ENCODE results near the gene PNPLA5. TPM values are rescaled to one million over a fixed set of nuclear protein-coding genes. Genes with fewer than 3 reads are reported as not detected.

Gene PNPLA5
- total RNA-seq, 4 donors from 2014 or later: not detected

- Histone ChIP-seq H3K36me3 (no peaks in the 10 kb centered on the region), H3K9me3 (no peaks in the 10 kb centered on the region), H3K4me1 (no peaks in the 10 kb centered on the region), H3K4me3 (no peak overlapping the region), H3K27me3 (peaks cover 0 to 15% (median 7%) of the 10 kb centered on the region in 3 donors), H3K27ac (no peak overlapping the region)
- DNase-seq (peak in 1 of 2 donors; percentile 3), ATAC-seq (no peak)
- intact Hi-C loops (cut with DNase I; ENCODE audit: low total_unique reads) (loop anchor here (10.0 kb wide), 1 partner anchor 498 kb away; no protein-coding TSS in a partner anchor), in situ Hi-C loops (cut with MboI; ENCODE audit: low sequenced_read_pairs in 4 of 4) (no loop called here)
- TF ChIP-seq CTCF (IDR thresholded peaks at IDR 0.05 in 4 of 5, conservative IDR thresholded peaks at IDR 0.05 in 1 of 5) (peak in 2 of 5 experiments; percentile 42 to 43), POLR2A (IDR thresholded peaks at IDR 0.05) (no peak)
Observed at GRCh38 chr22:43883012-43883661, 8.7 kb downstream of the PNPLA5 start.

- no peak for ATAC-seq
- H3K27ac ChIP-seq: no peak overlapping the region
- in situ Hi-C loops (cut with MboI; ENCODE audit: low sequenced_read_pairs in 4 of 4): no loop called here
- intact Hi-C loops (cut with DNase I; ENCODE audit: low total_unique reads): loop anchor here (10.0 kb wide), 1 partner anchor 497 kb away; no protein-coding TSS in a partner anchor
- H3K4me1 ChIP-seq: no peaks in the 10 kb centered on the region
- no peaks in the 10 kb centered on the region for H3K9me3 ChIP-seq
- H3K27me3 ChIP-seq: peaks cover 0 to 7% (median 6%) of the 10 kb centered on the region in 3 donors
- TF ChIP-seq POLR2A (IDR thresholded peaks at IDR 0.05) (no peak), CTCF (IDR thresholded peaks at IDR 0.05 in 4 of 5, conservative IDR thresholded peaks at IDR 0.05 in 1 of 5) (no peak)
- no peak overlapping the region for H3K4me3 ChIP-seq
- no peaks in the 10 kb centered on the region for H3K36me3 ChIP-seq
- DNase-seq: no peak
Observed at GRCh38 chr22:43882122-43882767, 9.6 kb downstream of the PNPLA5 start.

- intact Hi-C loops (cut with DNase I; ENCODE audit: low total_unique reads): loop anchor here (10.0 kb wide), 1 partner anchor 497 kb away; no protein-coding TSS in a partner anchor
- no peaks in the 10 kb centered on the region for H3K36me3 ChIP-seq
- in situ Hi-C loops (cut with MboI; ENCODE audit: low sequenced_read_pairs in 4 of 4): no loop called here
- TF ChIP-seq POLR2A (IDR thresholded peaks at IDR 0.05) (no peak), CTCF (IDR thresholded peaks at IDR 0.05 in 4 of 5, conservative IDR thresholded peaks at IDR 0.05 in 1 of 5) (no peak)
- H3K27me3 ChIP-seq: peaks cover 0 to 9% (median 4%) of the 10 kb centered on the region in 3 donors
- H3K9me3 ChIP-seq: no peaks in the 10 kb centered on the region
- H3K4me1 ChIP-seq: no peaks in the 10 kb centered on the region
- no peak overlapping the region for H3K27ac ChIP-seq
- no peak for ATAC-seq
- no peak for DNase-seq
- no peak overlapping the region for H3K4me3 ChIP-seq
Observed at GRCh38 chr22:43881091-43882061, 10.4 kb downstream of the PNPLA5 start.

- no peaks in the 10 kb centered on the region for H3K9me3 ChIP-seq
- no peak for ATAC-seq
- intact Hi-C loops (cut with DNase I; ENCODE audit: low total_unique reads) (loop anchor here (10.0 kb wide), 1 partner anchor 496 kb away; no protein-coding TSS in a partner anchor), in situ Hi-C loops (cut with MboI; ENCODE audit: low sequenced_read_pairs in 4 of 4) (no loop called here)
- H3K36me3 ChIP-seq: no peaks in the 10 kb centered on the region
- H3K4me1 ChIP-seq: no peaks in the 10 kb centered on the region
- no peak overlapping the region for H3K4me3 ChIP-seq
- H3K27ac ChIP-seq: no peak overlapping the region
- DNase-seq: no peak
- peaks cover 0 to 4% (median 4%) of the 10 kb centered on the region in 3 donors for H3K27me3 ChIP-seq
- TF ChIP-seq POLR2A (IDR thresholded peaks at IDR 0.05): no peak
- TF ChIP-seq CTCF (IDR thresholded peaks at IDR 0.05 in 4 of 5, conservative IDR thresholded peaks at IDR 0.05 in 1 of 5): no peak
Observed at GRCh38 chr22:43880541-43880991, 11.2 kb downstream of the PNPLA5 start.

All from gastrocnemius medialis (tissue), 4 donors.